ENCODE data around the gene RGS7. TPM values are rescaled to one million over a fixed set of nuclear protein-coding genes. Genes with fewer than 3 reads are reported as not detected.

The RGS7 gene
- total RNA-seq, 4 donors from 2014 or later, result 0.39 TPM; not detected in 3

DNA sequence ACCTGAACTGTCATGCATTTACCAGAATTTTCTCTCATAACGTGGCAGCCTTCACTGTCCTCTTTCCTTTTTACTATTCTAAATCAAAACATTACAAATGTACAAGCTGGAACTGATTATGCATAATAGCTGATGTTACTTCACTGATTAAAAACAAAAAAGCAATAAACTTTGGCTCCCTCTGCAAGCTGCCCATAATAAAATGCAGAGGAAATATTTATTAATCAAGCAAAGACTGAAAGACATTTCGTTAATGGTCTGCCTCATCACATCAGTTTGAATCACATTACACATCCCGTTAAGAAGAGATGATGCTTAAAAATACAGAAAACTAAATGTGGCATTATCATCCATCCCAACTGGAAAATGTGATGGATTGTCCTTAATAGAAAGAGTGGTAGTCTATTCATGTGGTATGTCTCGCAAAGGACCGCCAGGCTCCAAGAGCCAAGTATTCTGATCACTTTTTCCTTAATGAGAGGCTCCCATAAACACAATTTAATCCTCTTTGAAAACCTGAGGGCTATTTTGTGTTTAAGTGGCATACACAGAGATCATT lies 225.3 kb downstream of the RGS7 start:
- WGBS, 2 donors, result 73 to 84% methylated on average over 5 of the region's 5 CpGs
- Histone ChIP-seq H3K4me3 (replicated peaks in 1 of 3) (no peak overlapping the region), H3K4me1 (no peaks in the 10 kb centered on the region), H3K36me3 (no peaks in the 10 kb centered on the region), H3K27me3 (no peaks in the 10 kb centered on the region), H3K27ac (no peak overlapping the region), H3K9me3 (no peaks in the 10 kb centered on the region)
- TF ChIP-seq, protein P1, sequence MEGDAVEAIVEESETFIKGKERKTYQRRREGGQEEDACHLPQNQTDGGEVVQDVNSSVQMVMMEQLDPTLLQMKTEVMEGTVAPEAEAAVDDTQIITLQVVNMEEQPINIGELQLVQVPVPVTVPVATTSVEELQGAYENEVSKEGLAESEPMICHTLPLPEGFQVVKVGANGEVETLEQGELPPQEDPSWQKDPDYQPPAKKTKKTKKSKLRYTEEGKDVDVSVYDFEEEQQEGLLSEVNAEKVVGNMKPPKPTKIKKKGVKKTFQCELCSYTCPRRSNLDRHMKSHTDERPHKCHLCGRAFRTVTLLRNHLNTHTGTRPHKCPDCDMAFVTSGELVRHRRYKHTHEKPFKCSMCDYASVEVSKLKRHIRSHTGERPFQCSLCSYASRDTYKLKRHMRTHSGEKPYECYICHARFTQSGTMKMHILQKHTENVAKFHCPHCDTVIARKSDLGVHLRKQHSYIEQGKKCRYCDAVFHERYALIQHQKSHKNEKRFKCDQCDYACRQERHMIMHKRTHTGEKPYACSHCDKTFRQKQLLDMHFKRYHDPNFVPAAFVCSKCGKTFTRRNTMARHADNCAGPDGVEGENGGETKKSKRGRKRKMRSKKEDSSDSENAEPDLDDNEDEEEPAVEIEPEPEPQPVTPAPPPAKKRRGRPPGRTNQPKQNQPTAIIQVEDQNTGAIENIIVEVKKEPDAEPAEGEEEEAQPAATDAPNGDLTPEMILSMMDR (IDR thresholded peaks at IDR 0.05), result no peak
- TF ChIP-seq POLR2A (IDR thresholded peaks at IDR 0.05), result no peak
- no peak for DNase-seq
- intact Hi-C loops (cut with DNase I), result no loop called here

- no peak for TF ChIP-seq POLR2A (IDR thresholded peaks at IDR 0.05)
- TF ChIP-seq, protein P1 (IDR thresholded peaks at IDR 0.05), result no peak
- DNase-seq, result no peak
- H3K27ac ChIP-seq, result no peak overlapping the region
- H3K4me1 ChIP-seq, result no peaks in the 10 kb centered on the region
- H3K36me3 ChIP-seq, result no peaks in the 10 kb centered on the region
- intact Hi-C loops (cut with DNase I), result no loop called here
- no peak overlapping the region for H3K4me3 ChIP-seq (replicated peaks in 1 of 3)
- H3K9me3 ChIP-seq, result no peaks in the 10 kb centered on the region
- no peaks in the 10 kb centered on the region for H3K27me3 ChIP-seq
- WGBS, 2 donors, result 81 to 83% methylated on average over 3 of the region's 3 CpGs
These were observed 226.1 kb downstream of the RGS7 start for GRCh38 chr1:241130881-241131280.

DNA sequence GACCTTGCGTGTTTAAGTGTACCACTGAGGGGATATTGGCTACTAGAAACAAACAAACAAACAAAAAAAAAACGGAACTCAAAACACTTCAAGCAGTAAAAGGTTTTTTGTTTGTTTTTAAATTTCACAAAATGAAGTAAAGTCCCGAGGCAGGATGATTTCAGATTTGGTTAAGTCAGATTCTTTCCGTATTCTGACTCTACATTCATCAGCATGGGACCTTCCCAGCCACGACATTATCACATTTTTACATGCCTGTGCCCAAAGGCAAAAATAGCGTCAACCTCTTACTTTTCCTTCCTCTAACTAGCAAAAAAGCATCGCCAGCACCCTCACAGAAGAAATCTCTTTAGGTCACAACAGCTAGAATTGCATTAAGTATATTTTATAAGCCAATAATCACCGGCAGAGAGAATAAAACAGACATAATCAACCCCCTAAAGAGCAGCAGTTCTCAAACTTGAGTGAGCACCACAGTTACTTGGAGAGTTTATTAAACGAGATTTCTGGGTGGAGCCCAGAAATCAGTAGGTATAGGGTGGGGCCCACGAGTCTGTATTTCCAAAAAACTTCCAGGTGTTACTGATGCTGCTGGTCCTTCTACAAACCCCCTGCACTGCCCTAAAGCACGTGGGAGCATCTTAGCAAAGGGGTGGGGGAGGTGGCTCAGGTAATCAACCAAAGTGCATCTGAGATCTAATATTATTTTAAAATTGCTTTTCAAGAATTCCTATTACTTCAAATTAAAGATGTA lies 227.6 kb downstream of the RGS7 start:
- WGBS, 2 donors, result 58% methylated on average over 11 of the region's 11 CpGs
- Histone ChIP-seq H3K4me1 (no peaks in the 10 kb centered on the region), H3K4me3 (replicated peaks in 1 of 3) (no peak overlapping the region), H3K36me3 (no peaks in the 10 kb centered on the region), H3K9me3 (no peaks in the 10 kb centered on the region), H3K27me3 (no peaks in the 10 kb centered on the region), H3K27ac (no peak overlapping the region)
- intact Hi-C loops (cut with DNase I), result no loop called here
- DNase-seq, result no peak
- TF ChIP-seq POLR2A (IDR thresholded peaks at IDR 0.05), result no peak
- TF ChIP-seq, protein P1 (IDR thresholded peaks at IDR 0.05), result no peak

DNA sequence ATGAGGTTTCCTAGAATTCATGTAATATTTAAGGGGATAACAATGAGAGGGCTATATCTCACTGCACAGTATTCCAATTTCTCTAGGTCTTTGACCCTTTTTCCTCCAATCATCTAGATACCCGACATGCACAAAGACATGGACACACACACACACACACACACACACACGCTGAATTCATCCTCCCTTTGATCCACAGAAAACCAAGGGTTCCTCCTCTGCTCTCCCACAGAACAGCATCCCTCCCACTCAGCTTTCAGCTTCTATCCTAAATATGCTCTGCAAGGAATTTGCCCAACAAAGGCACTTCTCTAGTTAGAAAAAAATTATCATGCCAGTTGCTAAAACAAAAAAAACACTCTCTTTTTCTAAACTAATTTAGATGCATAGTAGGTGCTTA lies 231.7 kb downstream of the RGS7 start:
- DNase-seq, result no peak
- TF ChIP-seq POLR2A (IDR thresholded peaks at IDR 0.05), result no peak
- TF ChIP-seq, protein P1 (IDR thresholded peaks at IDR 0.05), result no peak
- intact Hi-C loops (cut with DNase I), result no loop called here
- no peaks in the 10 kb centered on the region for H3K36me3 ChIP-seq
- H3K27ac ChIP-seq, result no peak overlapping the region
- no peaks in the 10 kb centered on the region for H3K27me3 ChIP-seq
- H3K9me3 ChIP-seq, result no peaks in the 10 kb centered on the region
- H3K4me3 ChIP-seq (replicated peaks in 1 of 3), result no peak overlapping the region
- WGBS, 2 donors, result 91 to 94% methylated on average over 2 of the region's 2 CpGs
- no peaks in the 10 kb centered on the region for H3K4me1 ChIP-seq

DNA sequence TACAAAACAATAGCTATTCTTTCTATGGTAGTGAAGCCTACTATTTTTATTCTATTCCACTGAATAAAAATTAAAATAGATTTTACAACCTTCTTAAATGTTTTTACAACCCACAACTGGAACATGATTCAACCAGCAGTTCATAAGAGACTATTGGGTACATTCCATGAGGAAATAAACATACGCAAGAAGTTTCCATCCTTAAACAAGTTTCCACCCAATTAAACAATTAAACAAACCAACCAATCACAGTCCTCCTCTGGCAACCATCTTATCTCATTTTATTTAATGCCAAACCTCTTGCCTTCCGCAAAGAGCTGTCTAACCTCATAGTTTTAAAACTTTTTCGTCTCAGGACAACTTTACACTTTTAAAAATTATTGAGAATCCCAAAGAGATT lies 239.0 kb downstream of the RGS7 start:
- intact Hi-C loops (cut with DNase I), result no loop called here
- DNase-seq, result no peak
- 90 to 93% methylated on average over 3 of the region's 3 CpGs for WGBS, 2 donors
- no peaks in the 10 kb centered on the region for H3K4me1 ChIP-seq
- no peak overlapping the region for H3K4me3 ChIP-seq (replicated peaks in 1 of 3)
- TF ChIP-seq, protein P1 (IDR thresholded peaks at IDR 0.05), result no peak
- no peak for TF ChIP-seq POLR2A (IDR thresholded peaks at IDR 0.05)
- H3K9me3 ChIP-seq, result no peaks in the 10 kb centered on the region
- H3K27me3 ChIP-seq, result no peaks in the 10 kb centered on the region
- H3K27ac ChIP-seq, result no peak overlapping the region
- H3K36me3 ChIP-seq, result no peaks in the 10 kb centered on the region

Data from thyroid gland (tissue), 4 donors.